Spleen (tissue), 13 donors: ENCODE data around the gene SLCO4A1. TPM values are rescaled to one million over a fixed set of nuclear protein-coding genes. Genes with fewer than 3 reads are reported as not detected.

ENCODE experiments used
- DNase-seq: peaks from one replicate; pipeline ENCODE4 v3.0.0-alpha.2; 2020
- H3K27ac ChIP-seq, 8 donors: fragments of 200-600 bp; sonication (generic) in 7 of 8; 1 replicate in 4 of 8; 2 replicates in 4 of 8; pipeline versions ENCODE4 v1.5.0 to v1.8.0; 2016 to 2021; ENCODE audit warnings: inconsistent platforms in 4 of 8, mild to moderate bottlenecking in 4 of 8, moderate library complexity in 1 of 8
- H3K27me3 ChIP-seq, 7 donors: fragments of 200-600 bp; sonication (generic) in 6 of 7; replicated peaks in 1 of 7; 1 replicate in 4 of 7; 2 replicates in 3 of 7; pipeline versions ENCODE4 v1.5.0 to v1.8.0; 2016 to 2021; ENCODE audit warnings: inconsistent platforms in 3 of 7, mild to moderate bottlenecking in 1 of 7
- H3K36me3 ChIP-seq, 6 donors: fragments of 200-600 bp; sonication (generic) in 5 of 6; 1 replicate in 4 of 6; 2 replicates in 2 of 6; pipeline versions ENCODE4 v1.5.0 to v1.8.0; 2016 to 2021; ENCODE audit warnings: inconsistent platforms in 2 of 6
- H3K4me1 ChIP-seq, 6 donors: fragments of 200-600 bp; sonication (generic) in 5 of 6; 1 replicate in 3 of 6; 2 replicates in 3 of 6; pipeline versions ENCODE4 v1.5.0 to v1.8.0; 2016 to 2021; ENCODE audit warnings: inconsistent platforms in 3 of 6
- H3K4me3 ChIP-seq, 8 donors: fragments of 200-600 bp; sonication (generic) in 7 of 8; 1 replicate in 4 of 8; 2 replicates in 4 of 8; pipeline versions ENCODE4 v1.5.0 to v1.8.0; 2016 to 2021; ENCODE audit warnings: inconsistent platforms in 4 of 8, mild to moderate bottlenecking in 4 of 8, moderate library complexity in 2 of 8
- H3K9me3 ChIP-seq, 8 donors: fragments of 200-600 bp; sonication (generic) in 7 of 8; 1 replicate in 4 of 8; 2 replicates in 4 of 8; pipeline versions ENCODE4 v1.5.0 to v1.8.0; 2016 to 2021; ENCODE audit warnings: inconsistent platforms in 4 of 8
- CTCF ChIP-seq, 11 experiments: fragments of 200-600 bp in 7 of 11; fragments of 450-650 bp in 4 of 11; sonication (generic) in 4 of 11; IDR thresholded peaks in 8 of 11; conservative IDR thresholded peaks in 3 of 11; 1 replicate in 7 of 11; 2 replicates in 4 of 11; pipeline versions ENCODE4 v1.4.0 to v1.8.0; 2016 to 2021; ENCODE audit warnings: antibody characterized with exemption in 11 of 11, inconsistent platforms in 4 of 11, mild to moderate bottlenecking in 1 of 11
- POLR2A ChIP-seq, 3 donors: fragments of 450-650 bp; IDR thresholded peaks; one replicate each; pipeline ENCODE4 v1.5.1; 2017; ENCODE audit warnings: antibody characterized with exemption in 3 of 3, mild to moderate bottlenecking in 1 of 3
- POLR2AphosphoS5 ChIP-seq, 3 donors: sonication (generic); formaldehyde crosslinking; IDR thresholded peaks; one replicate each; pipeline ENCODE4 v1.5.1; 2017; ENCODE audit warnings: antibody characterized with exemption in 3 of 3
- WGBS, 5 donors: extraction: QIAGEN DNeasy Blood & Tissue Kit in 3 of 5; methylation state at CpG; one replicate each; pipeline versions ENCODE4 v1.1.5 to v1.1.7; 2013 to 2018; 5-methylcytosine and 5-hydroxymethylcytosine counted together
- intact Hi-C: fragments of 100-400 bp; cut with DNase I; formaldehyde crosslinking; loops from one replicate; pipeline ENCODE4 v1.15.0; 2023; ENCODE audit warnings: low total_unique reads
- long read RNA-seq, 2 donors: transcript quantifications; one replicate each; lab custom pipeline, GENCODE V29; 2026
- polyA plus RNA-seq, 3 donors: library from polyadenylated mRNA; stranded (reverse); fragments of 200-250 nt; gene quantifications; one replicate each; pipeline ENCODE4 v1.2.1, GENCODE V29; 2013
- total RNA-seq, 7 donors: library from RNA; depleted of rRNA in 3 of 7; stranded (reverse); fragments of >200 nt in 3 of 7; fragmentation: NEBNext Ultra II Directional in 4 of 7; extraction: Animal tissue kit (Norgen Biotek cat#: 25700) in 4 of 7; gene quantifications; one replicate each; pipeline versions ENCODE4 v1.1.0 to v1.2.1, GENCODE V29; 2016 to 2021
- donor health status: healthy with polysubstance abuse.
- donor health status: DM: no; HTN: no; CAD: no; lungs with moderate emphysema.
- donor health status: DM: no; HTN: no; CAD: no.
- donor health status: Bipolar disorder and iron deficiency.
- donor health status: healthy.
- donor health status: DM: no; HTN: no; CAD: no.
- donor health status: DM: yes; HTN: yes; CAD: no.

Gene SLCO4A1, protein sequence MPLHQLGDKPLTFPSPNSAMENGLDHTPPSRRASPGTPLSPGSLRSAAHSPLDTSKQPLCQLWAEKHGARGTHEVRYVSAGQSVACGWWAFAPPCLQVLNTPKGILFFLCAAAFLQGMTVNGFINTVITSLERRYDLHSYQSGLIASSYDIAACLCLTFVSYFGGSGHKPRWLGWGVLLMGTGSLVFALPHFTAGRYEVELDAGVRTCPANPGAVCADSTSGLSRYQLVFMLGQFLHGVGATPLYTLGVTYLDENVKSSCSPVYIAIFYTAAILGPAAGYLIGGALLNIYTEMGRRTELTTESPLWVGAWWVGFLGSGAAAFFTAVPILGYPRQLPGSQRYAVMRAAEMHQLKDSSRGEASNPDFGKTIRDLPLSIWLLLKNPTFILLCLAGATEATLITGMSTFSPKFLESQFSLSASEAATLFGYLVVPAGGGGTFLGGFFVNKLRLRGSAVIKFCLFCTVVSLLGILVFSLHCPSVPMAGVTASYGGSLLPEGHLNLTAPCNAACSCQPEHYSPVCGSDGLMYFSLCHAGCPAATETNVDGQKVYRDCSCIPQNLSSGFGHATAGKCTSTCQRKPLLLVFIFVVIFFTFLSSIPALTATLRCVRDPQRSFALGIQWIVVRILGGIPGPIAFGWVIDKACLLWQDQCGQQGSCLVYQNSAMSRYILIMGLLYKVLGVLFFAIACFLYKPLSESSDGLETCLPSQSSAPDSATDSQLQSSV
- total RNA-seq, result 10 to 100 TPM in 2 of 7 donors, 1 to 10 TPM in 5; 2.9 to 16.3 (median 7.1) TPM
- polyA plus RNA-seq, result 1 to 10 TPM; 4.7 to 7.7 (median 5.9) TPM
- long read RNA-seq, donor 1, result 0 reads
- long read RNA-seq, donor 2, result 0 reads

DNA sequence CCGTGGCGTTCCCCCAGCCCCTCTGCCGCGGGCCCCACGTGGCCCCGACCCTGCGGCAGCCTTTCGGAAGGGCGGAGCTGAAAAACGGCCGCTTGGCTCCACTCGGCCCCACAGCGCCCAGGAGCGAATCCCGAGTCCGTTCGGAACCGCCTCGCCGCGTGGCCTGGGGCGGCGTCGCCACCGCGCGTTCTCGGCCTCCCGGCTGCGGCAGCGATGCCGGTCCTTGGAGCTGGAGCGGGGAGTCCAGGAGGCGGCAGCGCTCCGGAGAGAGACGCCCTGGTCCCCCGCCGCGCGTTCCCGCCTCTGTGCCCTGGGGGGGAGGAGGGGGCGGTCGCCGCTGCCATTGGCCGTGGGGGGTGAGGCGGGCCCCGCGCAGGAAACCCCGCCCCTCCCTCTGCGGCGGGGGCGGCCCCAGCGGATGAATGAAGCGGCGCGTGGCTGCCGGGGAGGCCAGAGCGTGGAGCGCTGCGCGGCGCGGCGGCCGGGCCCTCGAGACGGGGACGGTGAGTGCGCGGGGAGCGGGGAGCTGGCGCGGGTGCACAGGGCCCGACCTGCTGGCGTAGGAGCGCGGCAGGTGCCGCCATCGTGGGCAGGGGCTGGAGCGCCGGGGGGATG lies at the start of gene SLCO4A1:
TSS of gene SLCO4A1 (plus strand) at position 453 of the 615 bp plus-strand sequence. CDS start 13,952 bp downstream, outside the sequence.
- peak; percentile 95 for DNase-seq
- H3K36me3 ChIP-seq, result no peaks in the 10 kb centered on the region
- 0 to 3% (median 0%) methylated on average over 1 to 82 of the region's 82 CpGs for WGBS, 5 donors
- TF ChIP-seq CTCF (IDR thresholded peaks at IDR 0.05 in 8 of 11, conservative IDR thresholded peaks at IDR 0.05 in 3 of 11) (peak in 5 of 11 experiments; percentile 24 to 47 (median 31)), POLR2AphosphoS5 (IDR thresholded peaks at IDR 0.05) (peak; percentile 89 to 93 (median 91)), POLR2A (IDR thresholded peaks at IDR 0.05) (peak in 1 of 3 donors; percentile 73)
- H3K4me3 ChIP-seq, result peak within 1 kb of the TSS; percentile 55 to 91 (median 64)
- intact Hi-C loops, result no loop called here
- H3K27me3 ChIP-seq, result peaks cover 0 to 56% (median 10%) of the 10 kb centered on the region in 7 donors
- H3K9me3 ChIP-seq, result no peaks in the 10 kb centered on the region
- H3K27ac ChIP-seq, result peak within 1 kb of the TSS in 7 of 8 donors; percentile 60 to 86 (median 77)
- H3K4me1 ChIP-seq, result peaks cover 24 to 65% (median 61%) of the 10 kb centered on the region in 6 donors

DNA sequence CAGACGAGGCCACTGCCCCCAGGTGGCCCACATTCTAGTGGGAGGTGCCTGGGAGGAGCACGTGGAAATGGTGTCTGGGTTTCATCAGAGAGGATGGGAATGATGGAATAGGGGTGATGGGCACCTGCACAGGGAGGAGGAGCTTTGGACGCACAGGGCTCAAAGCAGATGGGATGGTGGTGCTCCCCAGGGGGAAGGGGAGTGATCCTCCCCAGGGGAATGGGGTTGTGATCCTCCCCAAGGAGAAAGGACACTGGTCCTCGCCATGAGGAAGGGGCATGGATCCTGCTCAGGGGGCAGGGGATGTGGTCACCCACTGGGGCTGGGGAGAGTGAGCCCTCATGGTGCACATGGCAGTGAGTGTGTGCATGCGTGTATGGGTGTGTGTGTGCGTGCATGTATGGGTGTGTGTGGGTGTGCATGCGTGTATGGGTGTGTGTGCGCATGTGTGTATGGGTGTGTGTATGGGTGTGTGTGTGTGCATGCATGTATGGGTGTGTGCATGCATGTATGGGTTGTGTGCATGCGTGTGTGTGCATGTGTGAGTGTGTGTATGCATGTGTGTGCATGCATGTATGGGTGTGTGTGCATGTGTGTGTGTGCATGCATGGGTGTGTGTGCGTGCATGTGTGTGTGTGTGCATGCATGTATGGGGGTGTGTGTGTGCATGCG lies 49.7 kb upstream of the SLCO4A1 start:
- Histone ChIP-seq H3K4me3 (no peak overlapping the region), H3K27me3 (peaks cover 0 to 75% (median 14%) of the 10 kb centered on the region in 7 donors), H3K9me3 (no peaks in the 10 kb centered on the region), H3K4me1 (peaks cover 0 to 40% (median 17%) of the 10 kb centered on the region in 6 donors), H3K36me3 (no peaks in the 10 kb centered on the region), H3K27ac (no peak overlapping the region)
- WGBS, 5 donors, result 68 to 83% (median 79%) methylated on average over 9 to 11 of the region's 11 CpGs
- intact Hi-C loops, result no loop called here
- DNase-seq, result no peak
- TF ChIP-seq POLR2AphosphoS5 (IDR thresholded peaks at IDR 0.05) (no peak), POLR2A (IDR thresholded peaks at IDR 0.05) (no peak), CTCF (IDR thresholded peaks at IDR 0.05 in 8 of 11, conservative IDR thresholded peaks at IDR 0.05 in 3 of 11) (no peak)

DNA sequence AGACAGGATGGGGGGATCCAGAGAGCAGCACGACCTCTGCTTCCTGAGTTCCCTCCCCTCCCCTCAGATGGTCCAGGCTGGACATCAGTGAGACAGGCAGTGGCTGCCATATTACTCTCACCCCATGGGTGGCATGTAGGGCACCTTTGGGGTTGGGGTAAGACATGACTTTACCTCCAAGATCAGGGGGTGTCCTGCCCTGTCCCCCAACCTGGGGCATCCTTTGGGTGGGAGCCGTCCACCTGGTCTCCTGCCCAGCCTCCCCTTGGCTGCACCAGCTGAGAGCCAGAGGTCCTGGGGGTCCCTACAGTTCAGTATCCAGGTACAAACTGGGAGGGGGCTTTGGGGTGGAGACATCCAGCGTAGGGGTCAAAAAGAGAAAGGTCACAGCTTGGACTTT lies 48.7 kb upstream of the SLCO4A1 start:
- peaks cover 0 to 72% (median 14%) of the 10 kb centered on the region in 7 donors for H3K27me3 ChIP-seq
- WGBS, 5 donors, result 61 to 83% (median 77%) methylated on average over 2 to 3 of the region's 3 CpGs
- no peak for DNase-seq

More for the DNA sequence above, 48.7 kb upstream of the SLCO4A1 start:
- Histone ChIP-seq H3K4me1 (peaks cover 0 to 40% (median 17%) of the 10 kb centered on the region in 6 donors), H3K27ac (no peak overlapping the region), H3K36me3 (no peaks in the 10 kb centered on the region), H3K4me3 (no peak overlapping the region), H3K9me3 (no peaks in the 10 kb centered on the region)
- TF ChIP-seq POLR2AphosphoS5 (IDR thresholded peaks at IDR 0.05), result no peak
- TF ChIP-seq CTCF (IDR thresholded peaks at IDR 0.05 in 8 of 11, conservative IDR thresholded peaks at IDR 0.05 in 3 of 11), result no peak
- no peak for TF ChIP-seq POLR2A (IDR thresholded peaks at IDR 0.05)
- intact Hi-C loops, result no loop called here
